ENCODE results near the gene TPBGL.

Gene TPBGL

GRCh38 chr11:75246006-75246670, 5.6 kb downstream of the TPBGL start:
- no peak for DNase-seq (ENCODE audit: low spot score)

DNA sequence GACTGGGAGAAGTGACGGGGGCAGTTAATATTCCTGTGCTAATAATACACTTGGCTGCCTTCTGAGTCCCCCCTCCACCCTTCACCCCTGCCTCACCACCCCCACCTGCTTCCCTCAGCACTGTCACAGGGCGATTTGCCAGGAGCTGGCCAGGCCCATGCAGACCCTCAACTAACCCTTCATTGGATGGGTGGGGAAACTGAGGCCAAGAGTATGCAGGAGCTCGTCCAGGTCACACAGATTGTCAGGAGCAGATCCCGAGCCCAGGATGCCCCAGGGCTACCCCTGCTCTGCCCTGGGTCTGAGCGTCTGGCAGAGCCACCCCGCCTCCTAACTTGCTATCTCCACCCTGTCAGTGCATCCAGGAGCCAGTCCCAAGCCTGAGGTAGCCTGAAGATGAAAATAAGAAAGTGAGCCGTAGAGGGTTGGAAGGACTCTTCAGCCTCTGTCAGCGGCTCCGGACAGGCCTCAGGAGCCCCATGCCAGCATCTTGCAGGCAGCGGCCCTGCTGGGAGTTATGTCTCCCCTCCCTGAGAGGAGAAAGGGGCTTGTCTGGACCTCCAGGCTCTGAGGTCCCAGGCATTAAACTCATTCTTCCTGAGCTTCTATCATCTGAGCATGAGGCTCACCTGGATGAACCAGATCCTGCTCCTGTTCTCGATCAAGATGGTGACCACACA, 6.2 kb downstream of the TPBGL start:
- DNase-seq (ENCODE audit: low spot score): no peak

DNA sequence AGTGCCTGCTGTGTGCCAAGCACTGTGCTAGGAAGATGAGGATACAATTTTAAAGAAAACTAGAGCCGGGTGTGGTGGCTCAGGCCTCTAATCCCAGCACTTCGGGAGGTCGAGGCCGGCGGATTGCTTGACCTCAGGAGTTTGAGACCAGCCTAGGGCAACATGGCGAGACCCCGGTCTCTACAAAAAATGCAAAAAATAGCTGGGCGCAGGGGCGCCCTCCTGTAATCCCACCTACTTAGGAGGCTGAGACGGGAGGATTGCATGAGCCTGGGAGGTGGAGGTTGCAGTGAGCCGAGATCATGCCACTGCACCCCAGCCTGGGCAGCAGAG, 8.3 kb downstream of the TPBGL start:
- DNase-seq (ENCODE audit: low spot score): no peak

GRCh38 chr11:75249704-75250103, 9.1 kb downstream of the TPBGL start:
- DNase-seq (ENCODE audit: low spot score): no peak

DNA sequence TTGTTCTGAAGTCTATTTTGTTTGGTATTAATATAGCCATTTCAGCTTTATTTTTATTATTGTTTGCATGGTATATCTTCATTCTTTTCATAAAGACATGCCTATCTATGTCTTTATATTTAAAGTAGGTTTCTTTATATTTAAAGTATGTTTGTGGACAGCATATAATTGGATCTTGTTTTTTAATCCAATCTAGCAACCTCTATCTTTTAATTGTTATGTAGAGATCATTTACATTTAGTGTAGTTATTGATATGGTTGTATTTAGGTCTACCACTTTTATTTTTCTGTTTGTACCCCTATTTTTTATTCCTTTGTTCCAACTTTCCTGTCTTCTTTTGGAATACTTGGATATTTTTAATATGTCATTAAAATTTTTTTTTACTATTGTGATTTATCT, 13.8 kb downstream of the TPBGL start:
- no peak for DNase-seq (ENCODE audit: low spot score)

DNA sequence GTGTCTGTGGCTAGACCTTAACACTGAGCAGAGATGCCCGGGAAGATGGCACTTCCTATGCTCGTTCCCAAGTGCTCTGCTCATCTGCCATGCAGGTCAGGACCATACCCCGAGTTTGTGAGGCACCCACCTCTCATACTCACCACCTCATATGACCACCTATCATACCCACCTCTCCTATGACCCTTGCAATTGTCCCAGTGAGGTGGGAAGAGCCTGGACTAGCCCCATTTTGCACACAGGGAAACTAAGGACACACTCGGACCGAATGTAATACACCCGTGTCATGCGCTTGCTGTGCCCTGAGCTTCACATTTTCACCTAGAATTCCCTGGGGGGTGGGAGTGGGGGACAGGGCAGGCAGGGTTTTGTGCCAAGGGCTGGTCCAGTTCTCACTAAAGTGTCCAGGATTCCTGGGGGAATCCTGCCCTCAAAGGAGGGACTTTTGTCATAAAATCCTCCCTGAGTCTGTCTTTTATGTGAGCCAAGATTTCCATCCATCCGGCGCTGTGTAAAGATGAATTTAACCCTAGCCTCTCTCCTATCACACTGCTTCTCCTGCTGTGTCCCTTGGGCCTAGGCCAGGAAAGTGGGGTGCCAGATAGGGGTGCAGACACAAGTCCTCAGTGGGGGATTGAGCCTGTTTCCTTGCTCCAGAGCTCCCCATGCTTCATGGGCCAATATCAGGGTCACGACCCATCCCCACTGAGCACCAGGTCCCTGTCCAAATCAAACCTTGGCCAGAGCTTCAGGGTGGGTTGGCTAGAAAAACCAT, 20.0 kb downstream of the TPBGL start:
- DNase-seq (ENCODE audit: low spot score): no peak

DNA sequence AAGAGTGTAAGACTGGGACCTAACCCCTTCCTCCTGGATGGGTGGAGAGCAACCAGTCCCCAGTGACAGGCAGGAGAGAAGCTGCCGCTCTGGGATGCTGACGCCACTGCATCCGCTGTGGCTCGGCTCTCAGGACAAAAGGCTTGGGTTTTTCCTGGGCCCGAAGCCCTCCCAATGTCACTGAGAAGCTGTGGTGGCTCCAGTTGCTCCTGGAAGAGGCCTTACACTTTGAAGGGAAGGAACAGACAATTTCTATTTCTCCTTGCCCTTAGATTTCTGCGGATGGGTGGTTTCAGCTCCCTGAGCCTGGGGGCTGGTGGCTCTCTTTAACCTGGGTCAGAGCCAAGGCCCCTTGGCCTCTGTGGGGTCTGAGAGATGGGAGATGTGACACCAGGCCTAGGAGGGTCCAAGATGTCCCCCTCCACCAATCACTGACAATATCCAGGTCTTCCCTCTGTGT, 21.4 kb downstream of the TPBGL start:
- DNase-seq (ENCODE audit: low spot score): no peak

DNA sequence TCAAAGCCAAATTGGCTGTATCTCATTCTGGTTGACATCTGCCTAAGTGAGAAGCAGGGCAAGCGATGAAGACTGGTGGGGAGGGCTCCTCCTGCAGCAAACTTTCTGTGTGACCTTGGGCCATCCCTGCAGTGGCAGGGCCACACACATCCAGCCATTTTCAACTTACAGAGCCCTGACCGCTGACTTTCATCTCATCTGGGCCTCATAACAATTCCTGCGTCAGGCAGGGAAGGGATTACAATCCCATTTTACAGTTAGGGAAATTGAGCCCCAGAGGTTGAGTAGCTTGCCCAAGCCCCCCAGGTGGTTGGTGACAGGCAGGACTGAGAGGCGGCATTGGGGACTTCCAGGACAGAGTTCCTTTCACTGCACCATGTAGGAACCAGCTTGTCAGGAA, 21.9 kb downstream of the TPBGL start:
- no peak for DNase-seq (ENCODE audit: low spot score)

- DNase-seq (ENCODE audit: low spot score): no peak
Measured at GRCh38 chr11:75262961-75263852, 22.6 kb downstream of the TPBGL start.

GRCh38 chr11:75263944-75264349, 23.4 kb downstream of the TPBGL start:
- DNase-seq (ENCODE audit: low spot score): no peak

DNA sequence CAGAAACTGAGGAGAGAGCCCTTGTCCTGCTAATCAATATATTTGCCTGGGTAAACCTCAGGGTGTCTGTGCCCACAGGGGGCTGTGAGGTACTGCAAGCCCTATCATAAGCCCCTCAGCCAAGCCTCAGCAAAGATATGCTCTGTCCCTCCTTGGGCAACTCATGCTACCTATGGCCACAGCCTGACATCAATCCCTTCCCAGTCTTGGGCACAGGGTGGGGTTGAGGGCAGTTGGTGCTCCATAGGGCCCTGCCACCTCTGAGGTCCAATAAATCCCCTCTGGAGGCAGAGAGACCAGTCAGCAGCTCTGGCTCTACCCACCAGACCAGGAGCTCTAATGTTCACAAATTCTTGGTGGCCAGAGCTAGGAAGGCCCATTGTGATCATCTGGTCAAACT, 23.8 kb downstream of the TPBGL start:
- no peak for DNase-seq (ENCODE audit: low spot score)

DNA sequence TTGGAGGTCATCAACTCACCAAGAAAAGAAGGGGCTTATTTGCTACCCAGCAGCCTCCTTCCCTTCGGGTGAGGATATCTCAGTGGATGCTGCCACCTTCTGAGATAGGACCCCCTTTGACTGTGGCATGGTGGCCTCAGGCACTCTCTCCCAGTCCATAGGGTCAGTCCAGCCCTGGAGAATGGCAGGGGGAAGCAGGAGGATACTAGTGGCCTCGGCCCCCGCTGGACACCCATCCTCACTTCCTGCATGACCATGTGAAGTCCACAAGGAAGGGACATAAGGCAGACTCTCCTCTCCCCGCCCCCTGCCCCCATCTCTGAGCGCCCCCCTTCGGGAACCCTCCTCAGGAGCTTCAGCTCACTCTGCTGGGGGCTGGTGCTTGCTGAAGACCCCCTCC, 24.4 kb downstream of the TPBGL start:
- DNase-seq (ENCODE audit: low spot score): no peak

GRCh38 chr11:75265851-75266531, 25.4 kb downstream of the TPBGL start:
- DNase-seq (ENCODE audit: low spot score): no peak

- DNase-seq (ENCODE audit: low spot score): no peak
Measured at GRCh38 chr11:75267171-75267970, 26.8 kb downstream of the TPBGL start.

DNA sequence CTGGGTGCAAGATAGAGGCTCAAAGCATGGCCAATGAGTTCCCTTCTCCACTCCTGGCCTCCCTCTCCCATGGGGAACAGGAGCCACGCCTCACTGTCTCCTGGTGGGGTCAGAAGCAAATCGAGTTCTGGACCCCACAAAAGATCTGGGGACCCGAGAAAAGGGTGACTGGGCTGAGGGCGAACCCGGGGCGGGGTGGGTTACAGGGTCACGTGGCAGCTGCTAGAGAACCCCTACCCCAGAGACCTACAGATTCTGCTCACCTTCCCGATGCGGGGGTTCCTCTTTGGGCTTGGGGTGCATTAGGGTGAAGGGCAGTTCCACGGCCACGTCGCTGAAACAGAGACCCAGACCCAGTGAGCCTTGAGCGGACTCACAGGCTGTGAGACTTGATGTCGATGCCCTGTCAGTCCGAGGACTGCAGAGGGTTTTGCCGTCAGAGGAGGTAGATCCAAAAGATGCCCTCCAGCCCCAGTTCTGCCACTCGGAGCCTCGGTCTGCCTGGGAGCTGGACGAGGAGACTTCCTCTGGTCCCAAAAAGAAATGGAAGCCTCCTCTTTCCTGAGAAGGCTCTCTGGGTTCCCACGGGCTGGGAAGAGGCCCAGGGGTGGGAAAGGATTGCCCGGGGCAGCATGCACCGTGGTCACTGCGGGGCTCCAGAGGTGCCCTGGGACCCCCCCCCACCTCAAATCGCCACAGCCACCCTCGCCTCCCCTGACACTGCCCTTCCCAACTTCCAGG, 28.2 kb downstream of the TPBGL start:
- DNase-seq (ENCODE audit: low spot score): no peak

GRCh38 chr11:75269367-75269660, 28.7 kb downstream of the TPBGL start:
- DNase-seq (ENCODE audit: low spot score): no peak

DNA sequence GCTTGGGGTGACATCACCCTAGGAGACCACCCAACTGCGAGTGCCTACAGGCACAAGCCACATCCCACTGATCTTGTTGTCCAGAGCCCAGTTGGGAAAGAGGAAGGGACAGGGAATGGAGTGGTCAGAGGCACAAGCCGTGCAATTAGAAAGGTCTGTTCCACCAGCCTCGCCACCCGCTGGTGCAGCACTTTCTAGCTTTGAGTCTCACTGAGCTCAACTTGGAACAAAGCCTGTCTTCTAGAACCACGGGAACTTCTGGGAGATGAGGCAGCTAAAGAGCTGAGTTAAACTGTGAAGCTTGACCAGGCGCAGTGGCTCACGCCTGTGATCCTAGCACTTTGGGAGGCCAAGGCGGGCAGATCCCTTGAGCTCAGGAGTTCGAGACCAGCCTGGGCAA, 29.3 kb downstream of the TPBGL start:
- DNase-seq (ENCODE audit: low spot score): no peak

DNA sequence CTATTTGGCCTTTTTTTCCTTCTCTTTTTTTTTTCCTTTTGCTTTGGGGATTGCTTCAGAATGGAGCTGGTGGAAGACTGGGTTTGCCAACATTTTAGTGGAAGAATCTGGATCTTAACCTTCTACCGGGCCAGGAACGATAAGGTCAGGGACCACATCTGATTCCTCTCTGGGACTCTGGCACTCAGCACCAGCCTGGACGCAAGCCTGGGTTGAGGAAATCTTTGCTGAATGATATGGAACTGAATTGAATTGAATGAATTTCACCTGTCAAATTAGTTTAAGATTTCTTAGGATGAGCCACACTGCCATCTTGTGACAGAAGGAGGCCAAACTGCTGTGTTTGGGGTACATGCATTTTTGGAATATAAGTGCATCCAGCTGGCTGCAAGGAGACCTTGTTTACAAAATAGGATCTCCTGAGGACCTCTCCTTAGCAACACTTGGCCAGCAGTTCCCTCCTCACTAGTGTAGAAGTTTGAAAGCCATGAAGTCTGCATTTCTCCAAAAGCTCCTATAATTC, 30.4 kb downstream of the TPBGL start:
- peak; percentile 54 for DNase-seq (ENCODE audit: low spot score)

- DNase-seq (ENCODE audit: low spot score): no peak
Measured at GRCh38 chr11:75271730-75272129, 31.2 kb downstream of the TPBGL start.

- DNase-seq (ENCODE audit: low spot score): no peak
Measured at GRCh38 chr11:75272391-75272790, 31.8 kb downstream of the TPBGL start.

All from hepatic stellate cell (primary cell).